ENCODE results near the gene DGCR6.
"Not testable (repeated sequence)": the region's sequence is repeated elsewhere in the genome, so short reads cannot be mapped to it uniquely, and the experiment has no call there.

DNA sequence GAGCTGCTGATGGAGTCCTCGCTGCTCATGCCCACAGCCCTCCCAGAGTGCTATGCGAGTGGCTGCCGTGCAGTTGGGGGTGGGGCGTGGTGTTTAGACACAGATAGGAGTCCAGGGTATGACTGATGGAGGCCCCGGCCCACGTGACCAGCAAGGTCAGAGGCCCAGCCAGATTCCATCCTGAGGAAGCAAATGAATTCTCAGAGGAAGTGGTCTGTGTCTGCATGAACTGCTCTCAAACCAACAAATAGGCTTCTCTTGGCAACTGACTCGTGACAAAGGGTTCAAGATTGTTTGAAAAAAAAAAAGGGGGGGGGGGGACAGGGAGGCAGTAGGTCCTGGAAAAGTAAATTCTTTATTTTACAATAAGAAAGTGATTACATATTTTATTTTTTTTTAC, 46.8 kb upstream of the DGCR6 start:
- TF ChIP-seq EZH2phosphoT487 (IDR thresholded peaks at IDR 0.05; ENCODE audit: insufficient read depth, low read depth); EZH2 (IDR thresholded peaks at IDR 0.05; ENCODE audit: insufficient read depth, poor library complexity, severe bottlenecking): not testable (repeated sequence)
